ENCODE measurements around the gene P2RY14. TPM values are rescaled to one million over a fixed set of nuclear protein-coding genes. Genes with fewer than 3 reads are reported as not detected.

P2RY14 gene
- total and polyA plus RNA-seq, 4 donors: 2.1 to 11.0 (median 2.5) TPM

DNA sequence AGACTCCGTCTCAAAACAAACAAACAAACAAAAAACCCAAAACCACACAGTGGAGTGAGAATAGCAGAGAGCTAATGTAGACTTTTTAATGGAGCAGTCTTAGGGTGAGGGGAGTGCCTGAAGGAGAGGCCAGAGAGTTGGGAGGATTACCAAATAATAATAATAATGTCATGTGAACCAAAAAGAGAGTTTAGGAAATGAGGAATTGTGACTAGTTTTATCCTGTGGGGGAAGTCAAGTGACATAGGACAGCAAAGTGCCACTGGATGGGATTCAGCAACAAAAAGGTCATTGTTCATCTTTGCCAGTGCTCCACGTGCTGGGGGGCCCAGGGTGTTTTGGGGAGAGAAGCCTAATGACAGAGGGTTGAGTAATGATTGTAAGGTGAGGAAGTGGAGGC is 25.4 kb upstream of the P2RY14 start:
- no peaks in the 10 kb centered on the region for H3K27me3 ChIP-seq (ENCODE audit: control insufficient read depth in 3 of 3, insufficient read depth in 3 of 3, low read length in 2 of 3)
- peaks cover 0 to 4% (median 0%) of the 10 kb centered on the region in 5 donors for H3K4me1 ChIP-seq (ENCODE audit: control insufficient read depth in 5 of 5, insufficient read depth in 5 of 5, low read length in 5 of 5)
- WGBS, 2 donors: 68 to 74% methylated on average over 2 of the region's 2 CpGs
- no peak for DNase-seq
- no peaks in the 10 kb centered on the region for H3K36me3 ChIP-seq (ENCODE audit: control insufficient read depth in 4 of 4, insufficient read depth in 4 of 4, low read length in 4 of 4)
- H3K9ac ChIP-seq (ENCODE audit: insufficient read depth in 1 of 2, low read length in 2 of 2): no peak overlapping the region
- ATAC-seq (ENCODE audit: insufficient read depth, low FRiP score): no peak
- no peak overlapping the region for H3K27ac ChIP-seq (ENCODE audit: low read depth in 1 of 2, low read length in 1 of 2)
- TF ChIP-seq, protein P1, sequence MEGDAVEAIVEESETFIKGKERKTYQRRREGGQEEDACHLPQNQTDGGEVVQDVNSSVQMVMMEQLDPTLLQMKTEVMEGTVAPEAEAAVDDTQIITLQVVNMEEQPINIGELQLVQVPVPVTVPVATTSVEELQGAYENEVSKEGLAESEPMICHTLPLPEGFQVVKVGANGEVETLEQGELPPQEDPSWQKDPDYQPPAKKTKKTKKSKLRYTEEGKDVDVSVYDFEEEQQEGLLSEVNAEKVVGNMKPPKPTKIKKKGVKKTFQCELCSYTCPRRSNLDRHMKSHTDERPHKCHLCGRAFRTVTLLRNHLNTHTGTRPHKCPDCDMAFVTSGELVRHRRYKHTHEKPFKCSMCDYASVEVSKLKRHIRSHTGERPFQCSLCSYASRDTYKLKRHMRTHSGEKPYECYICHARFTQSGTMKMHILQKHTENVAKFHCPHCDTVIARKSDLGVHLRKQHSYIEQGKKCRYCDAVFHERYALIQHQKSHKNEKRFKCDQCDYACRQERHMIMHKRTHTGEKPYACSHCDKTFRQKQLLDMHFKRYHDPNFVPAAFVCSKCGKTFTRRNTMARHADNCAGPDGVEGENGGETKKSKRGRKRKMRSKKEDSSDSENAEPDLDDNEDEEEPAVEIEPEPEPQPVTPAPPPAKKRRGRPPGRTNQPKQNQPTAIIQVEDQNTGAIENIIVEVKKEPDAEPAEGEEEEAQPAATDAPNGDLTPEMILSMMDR (IDR thresholded peaks at IDR 0.05; ENCODE audit: control extremely low read depth, extremely low read depth): no peak
- no peak overlapping the region for H3K4me3 ChIP-seq
- H3K9me3 ChIP-seq (ENCODE audit: control insufficient read depth in 4 of 4, insufficient read depth in 3 of 4, low read length in 3 of 4): no peaks in the 10 kb centered on the region

DNA sequence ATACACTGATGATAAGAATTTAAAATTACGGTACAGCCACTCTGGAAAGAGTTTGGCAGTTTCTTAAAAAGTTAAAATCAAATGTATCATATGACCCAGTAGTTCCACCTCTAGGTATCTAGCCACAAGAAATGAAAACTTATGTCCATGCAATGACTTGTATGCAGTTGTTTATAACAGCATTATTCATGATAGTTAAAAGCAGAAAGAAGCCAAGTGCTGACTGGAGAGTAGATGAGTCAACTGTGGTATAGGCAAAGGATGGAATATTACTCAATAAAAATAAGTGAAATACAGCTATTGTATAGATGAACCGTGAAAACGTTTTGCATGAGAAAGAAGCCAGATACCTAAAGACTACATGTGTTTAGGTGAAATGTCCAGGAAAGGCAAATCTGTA is 23.4 kb upstream of the P2RY14 start:
- TF ChIP-seq, protein P1 (IDR thresholded peaks at IDR 0.05; ENCODE audit: control extremely low read depth, extremely low read depth): no peak
- no peaks in the 10 kb centered on the region for H3K36me3 ChIP-seq (ENCODE audit: control insufficient read depth in 4 of 4, insufficient read depth in 4 of 4, low read length in 4 of 4)
- DNase-seq (no peak), ATAC-seq (ENCODE audit: insufficient read depth, low FRiP score) (no peak)
- H3K4me3 ChIP-seq: no peak overlapping the region
- no peak overlapping the region for H3K27ac ChIP-seq (ENCODE audit: low read depth in 1 of 2, low read length in 1 of 2)
- H3K27me3 ChIP-seq (ENCODE audit: control insufficient read depth in 3 of 3, insufficient read depth in 3 of 3, low read length in 2 of 3): no peaks in the 10 kb centered on the region
- no peak overlapping the region for H3K9ac ChIP-seq (ENCODE audit: insufficient read depth in 1 of 2, low read length in 2 of 2)
- no peaks in the 10 kb centered on the region for H3K9me3 ChIP-seq (ENCODE audit: control insufficient read depth in 4 of 4, insufficient read depth in 3 of 4, low read length in 3 of 4)
- WGBS, 2 donors: 86 to 91% methylated on average over 3 of the region's 3 CpGs
- H3K4me1 ChIP-seq (ENCODE audit: control insufficient read depth in 5 of 5, insufficient read depth in 5 of 5, low read length in 5 of 5): peaks cover 0 to 4% (median 0%) of the 10 kb centered on the region in 5 donors

DNA sequence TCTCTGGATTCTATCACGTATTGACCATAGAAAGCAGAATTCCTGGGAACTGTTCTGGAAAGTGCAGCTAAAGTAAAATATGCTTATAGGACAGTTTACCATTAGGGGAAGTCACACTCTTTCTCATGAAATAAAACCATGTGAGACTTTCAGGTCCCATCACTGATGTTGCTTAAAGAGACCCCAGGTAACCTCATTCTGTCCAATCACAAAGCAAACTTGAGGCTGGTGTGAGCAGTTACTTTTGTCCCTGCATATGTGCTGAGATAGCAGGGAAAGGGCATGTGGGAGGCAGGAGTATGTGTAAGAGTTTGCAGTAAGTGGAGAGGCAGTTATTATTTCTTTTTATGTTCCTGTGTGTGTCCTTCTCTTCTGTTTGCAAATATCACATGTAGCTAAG is 22.2 kb upstream of the P2RY14 start:
- Histone ChIP-seq H3K4me3 (no peak overlapping the region), H3K36me3 (ENCODE audit: control insufficient read depth in 4 of 4, insufficient read depth in 4 of 4, low read length in 4 of 4) (no peaks in the 10 kb centered on the region), H3K4me1 (ENCODE audit: control insufficient read depth in 5 of 5, insufficient read depth in 5 of 5, low read length in 5 of 5) (peaks cover 0 to 4% (median 0%) of the 10 kb centered on the region in 5 donors), H3K27me3 (ENCODE audit: control insufficient read depth in 3 of 3, insufficient read depth in 3 of 3, low read length in 2 of 3) (no peaks in the 10 kb centered on the region), H3K27ac (ENCODE audit: low read depth in 1 of 2, low read length in 1 of 2) (no peak overlapping the region), H3K9ac (ENCODE audit: insufficient read depth in 1 of 2, low read length in 2 of 2) (no peak overlapping the region), H3K9me3 (ENCODE audit: control insufficient read depth in 4 of 4, insufficient read depth in 3 of 4, low read length in 3 of 4) (no peaks in the 10 kb centered on the region)
- 72 to 75% methylated on average over 1 of the region's 1 CpG for WGBS, 2 donors
- DNase-seq: no peak
- TF ChIP-seq, protein P1 (IDR thresholded peaks at IDR 0.05; ENCODE audit: control extremely low read depth, extremely low read depth): no peak
- ATAC-seq (ENCODE audit: insufficient read depth, low FRiP score): no peak

DNA sequence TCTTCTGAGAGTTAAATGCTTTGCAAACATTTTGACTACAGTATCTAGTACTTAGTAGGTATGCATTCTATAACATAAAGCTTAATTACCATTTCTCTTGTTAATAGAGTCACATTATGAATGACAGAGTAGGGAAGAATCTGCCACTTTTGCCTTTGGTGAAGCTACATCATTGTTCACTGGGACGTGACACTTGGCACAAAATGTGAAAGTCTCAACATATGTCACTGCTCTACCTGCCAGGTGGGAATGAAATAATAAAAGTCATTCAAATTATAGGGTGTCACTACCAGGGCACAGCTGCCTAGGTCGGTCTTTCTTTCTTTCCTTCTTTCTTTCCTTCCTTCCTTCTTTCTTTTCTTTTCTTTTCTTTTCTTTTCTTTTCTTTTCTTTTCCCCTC is 20.7 kb upstream of the P2RY14 start:
- Histone ChIP-seq H3K9me3 (ENCODE audit: control insufficient read depth in 4 of 4, insufficient read depth in 3 of 4, low read length in 3 of 4) (no peaks in the 10 kb centered on the region), H3K4me1 (ENCODE audit: control insufficient read depth in 5 of 5, insufficient read depth in 5 of 5, low read length in 5 of 5) (no peaks in the 10 kb centered on the region), H3K27me3 (ENCODE audit: control insufficient read depth in 3 of 3, insufficient read depth in 3 of 3, low read length in 2 of 3) (no peaks in the 10 kb centered on the region), H3K27ac (ENCODE audit: low read depth in 1 of 2, low read length in 1 of 2) (no peak overlapping the region), H3K9ac (ENCODE audit: insufficient read depth in 1 of 2, low read length in 2 of 2) (no peak overlapping the region), H3K4me3 (no peak overlapping the region), H3K36me3 (ENCODE audit: control insufficient read depth in 4 of 4, insufficient read depth in 4 of 4, low read length in 4 of 4) (no peaks in the 10 kb centered on the region)
- DNase-seq (no peak), ATAC-seq (ENCODE audit: insufficient read depth, low FRiP score) (no peak)
- 85 to 91% methylated on average over 2 of the region's 2 CpGs for WGBS, 2 donors
- TF ChIP-seq, protein P1 (IDR thresholded peaks at IDR 0.05; ENCODE audit: control extremely low read depth, extremely low read depth): no peak
